ENCODE results near the gene RAB17.

RAB17 gene

GRCh38 chr2:237530472-237531433 lies 59.8 kb downstream of the RAB17 start:
- H3F3A ChIP-seq (ENCODE audit: insufficient read depth, low read length): peaks cover 38% of the 10 kb centered on the region
- peak overlapping the region; percentile 82 for H3K27ac ChIP-seq (ENCODE audit: low read length)
- no peaks in the 10 kb centered on the region for H3K27me3 ChIP-seq (replicated peaks; ENCODE audit: insufficient read depth, low read length)
- no peaks in the 10 kb centered on the region for H3K9me2 ChIP-seq (replicated peaks; ENCODE audit: insufficient read depth, low read length)
- peak overlapping the region; percentile 38; the same call in 1 of the 2 replicates for H3K4me2 ChIP-seq (ENCODE audit: low read depth, low read length)
- DNase-seq: peak; percentile 90
- H3K4me1 ChIP-seq (ENCODE audit: low read length): peaks cover 36% of the 10 kb centered on the region
- peak overlapping the region; percentile 61 for H2AFZ ChIP-seq (ENCODE audit: low read length)
- no peaks in the 10 kb centered on the region for H3K36me3 ChIP-seq (replicated peaks; ENCODE audit: insufficient read depth, low read length)
- H3K79me2 ChIP-seq (ENCODE audit: low read length): no peaks in the 10 kb centered on the region
- no peak for TF ChIP-seq EZH2 (optimal IDR thresholded peaks at IDR 0.05; ENCODE audit: low read depth, low read length)
- TF ChIP-seq, protein P1, sequence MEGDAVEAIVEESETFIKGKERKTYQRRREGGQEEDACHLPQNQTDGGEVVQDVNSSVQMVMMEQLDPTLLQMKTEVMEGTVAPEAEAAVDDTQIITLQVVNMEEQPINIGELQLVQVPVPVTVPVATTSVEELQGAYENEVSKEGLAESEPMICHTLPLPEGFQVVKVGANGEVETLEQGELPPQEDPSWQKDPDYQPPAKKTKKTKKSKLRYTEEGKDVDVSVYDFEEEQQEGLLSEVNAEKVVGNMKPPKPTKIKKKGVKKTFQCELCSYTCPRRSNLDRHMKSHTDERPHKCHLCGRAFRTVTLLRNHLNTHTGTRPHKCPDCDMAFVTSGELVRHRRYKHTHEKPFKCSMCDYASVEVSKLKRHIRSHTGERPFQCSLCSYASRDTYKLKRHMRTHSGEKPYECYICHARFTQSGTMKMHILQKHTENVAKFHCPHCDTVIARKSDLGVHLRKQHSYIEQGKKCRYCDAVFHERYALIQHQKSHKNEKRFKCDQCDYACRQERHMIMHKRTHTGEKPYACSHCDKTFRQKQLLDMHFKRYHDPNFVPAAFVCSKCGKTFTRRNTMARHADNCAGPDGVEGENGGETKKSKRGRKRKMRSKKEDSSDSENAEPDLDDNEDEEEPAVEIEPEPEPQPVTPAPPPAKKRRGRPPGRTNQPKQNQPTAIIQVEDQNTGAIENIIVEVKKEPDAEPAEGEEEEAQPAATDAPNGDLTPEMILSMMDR (IDR thresholded peaks at IDR 0.05; ENCODE audit: low read length): no peak
- no peak for TF ChIP-seq EZH2phosphoT487 (IDR thresholded peaks at IDR 0.05; ENCODE audit: low read length)
- H4K20me1 ChIP-seq (ENCODE audit: insufficient read depth, low read length): no peaks in the 10 kb centered on the region
- H3K9me3 ChIP-seq (replicated peaks; ENCODE audit: insufficient read depth, low read length): no peaks in the 10 kb centered on the region
- peak overlapping the region; percentile 35; the same call in 1 of the 2 replicates for H3K9ac ChIP-seq (ENCODE audit: low read length)
- H3K4me3 ChIP-seq (ENCODE audit: low read length): no peak overlapping the region

DNA sequence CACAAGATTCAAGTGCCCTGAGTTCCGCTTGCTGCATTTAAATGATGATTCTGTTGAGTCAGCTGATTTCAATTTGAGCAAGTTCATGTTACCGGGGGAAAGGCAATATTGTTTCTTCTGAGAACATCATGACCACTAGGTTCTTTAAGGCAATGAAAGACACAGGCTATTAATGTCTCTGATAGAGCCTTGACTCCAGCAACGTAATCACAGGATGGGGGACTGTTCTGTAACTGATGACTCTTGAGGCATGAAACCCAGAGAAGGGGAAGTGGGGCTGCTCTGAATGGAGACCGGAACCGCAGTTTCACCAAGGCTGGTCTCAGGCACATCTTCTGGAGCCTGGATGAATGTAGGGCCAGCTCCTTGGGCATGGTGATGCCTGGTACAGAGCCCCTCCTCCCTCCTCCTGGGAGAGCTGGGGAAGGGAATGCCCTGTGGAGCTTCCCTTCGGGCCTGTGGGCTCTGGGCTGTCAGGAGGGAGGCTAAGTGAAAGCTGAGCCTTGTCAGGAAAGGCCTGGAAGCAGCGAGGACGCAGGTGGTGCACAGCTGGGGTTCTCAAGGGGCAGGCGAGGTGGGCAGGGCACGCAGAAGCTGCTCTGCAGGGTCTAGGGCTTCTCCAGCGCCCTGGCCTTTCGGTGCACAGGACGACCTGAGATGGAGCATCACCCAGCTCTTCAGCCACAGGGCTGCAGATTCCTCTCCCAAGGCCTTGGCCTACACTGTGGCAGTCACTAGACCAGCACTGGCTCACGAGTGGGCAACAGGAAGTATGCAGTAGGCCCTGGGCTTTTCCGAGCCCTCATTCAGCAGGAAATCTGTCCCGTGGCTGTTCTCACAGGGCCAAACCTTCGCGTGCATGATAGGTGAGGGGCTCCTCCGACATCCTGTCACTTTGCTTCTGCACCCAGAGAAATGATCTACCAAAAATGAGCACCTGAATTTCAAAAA lies 60.8 kb downstream of the RAB17 start:
- Histone ChIP-seq H3K4me2 (ENCODE audit: low read depth, low read length) (peak overlapping the region; percentile 38; the same call in 1 of the 2 replicates), H3K79me2 (ENCODE audit: low read length) (no peaks in the 10 kb centered on the region), H3K4me3 (ENCODE audit: low read length) (no peak overlapping the region), H3K9me2 (replicated peaks; ENCODE audit: insufficient read depth, low read length) (no peaks in the 10 kb centered on the region), H3K9me3 (replicated peaks; ENCODE audit: insufficient read depth, low read length) (no peaks in the 10 kb centered on the region), H3K27ac (ENCODE audit: low read length) (peak overlapping the region; percentile 82), H3F3A (ENCODE audit: insufficient read depth, low read length) (peaks cover 38% of the 10 kb centered on the region), H3K36me3 (replicated peaks; ENCODE audit: insufficient read depth, low read length) (no peaks in the 10 kb centered on the region), H3K4me1 (ENCODE audit: low read length) (peaks cover 36% of the 10 kb centered on the region), H4K20me1 (ENCODE audit: insufficient read depth, low read length) (no peaks in the 10 kb centered on the region), H3K9ac (ENCODE audit: low read length) (peak overlapping the region; percentile 35), H3K27me3 (replicated peaks; ENCODE audit: insufficient read depth, low read length) (no peaks in the 10 kb centered on the region), H2AFZ (ENCODE audit: low read length) (peak overlapping the region; percentile 44)
- peak; percentile 79 for DNase-seq
- TF ChIP-seq EZH2 (optimal IDR thresholded peaks at IDR 0.05; ENCODE audit: low read depth, low read length): no peak
- no peak for TF ChIP-seq EZH2phosphoT487 (IDR thresholded peaks at IDR 0.05; ENCODE audit: low read length)
- TF ChIP-seq, protein P1 (IDR thresholded peaks at IDR 0.05; ENCODE audit: low read length): no peak

DNA sequence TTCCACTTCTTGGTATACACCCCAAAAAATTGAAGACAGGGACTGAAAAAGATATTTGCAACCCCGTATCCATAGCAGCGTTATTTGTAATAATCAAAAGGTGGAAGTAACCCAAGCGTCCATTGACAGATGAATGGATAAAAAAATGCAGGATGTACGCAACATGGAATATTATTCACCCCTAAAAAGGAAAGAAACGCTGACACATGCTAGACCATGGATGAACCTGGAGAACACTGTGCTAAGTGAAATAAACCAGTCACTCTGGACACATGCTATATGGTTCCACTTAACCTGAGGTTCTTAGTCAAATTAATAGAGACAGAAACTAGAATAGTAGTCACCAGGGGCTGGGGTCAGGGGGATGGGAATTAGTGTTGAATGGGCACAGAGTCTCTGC lies 62.8 kb downstream of the RAB17 start:
- DNase-seq: no peak
- Histone ChIP-seq H2AFZ (ENCODE audit: low read length) (no peak overlapping the region), H3K27ac (ENCODE audit: low read length) (no peak overlapping the region), H3K36me3 (replicated peaks; ENCODE audit: insufficient read depth, low read length) (no peaks in the 10 kb centered on the region), H4K20me1 (ENCODE audit: insufficient read depth, low read length) (no peaks in the 10 kb centered on the region), H3K9me2 (replicated peaks; ENCODE audit: insufficient read depth, low read length) (no peaks in the 10 kb centered on the region), H3K9me3 (replicated peaks; ENCODE audit: insufficient read depth, low read length) (no peaks in the 10 kb centered on the region), H3F3A (ENCODE audit: insufficient read depth, low read length) (peaks cover 38% of the 10 kb centered on the region), H3K4me2 (ENCODE audit: low read depth, low read length) (no peak overlapping the region), H3K4me3 (ENCODE audit: low read length) (no peak overlapping the region), H3K27me3 (replicated peaks; ENCODE audit: insufficient read depth, low read length) (no peaks in the 10 kb centered on the region), H3K9ac (ENCODE audit: low read length) (no peak overlapping the region), H3K4me1 (ENCODE audit: low read length) (peaks cover 36% of the 10 kb centered on the region), H3K79me2 (ENCODE audit: low read length) (no peaks in the 10 kb centered on the region)
- TF ChIP-seq EZH2 (optimal IDR thresholded peaks at IDR 0.05; ENCODE audit: low read depth, low read length) (no peak), EZH2phosphoT487 (IDR thresholded peaks at IDR 0.05; ENCODE audit: low read length) (no peak)
- TF ChIP-seq, protein P1 (IDR thresholded peaks at IDR 0.05; ENCODE audit: low read length): no peak
